GM21526 (cell line): ENCODE data around the gene EPS8L2.

Experiments
- ATAC-seq: cut with Tn5 transposase; IDR thresholded peaks from one replicate; pipeline ENCODE4 v1.9.1; 2021; ENCODE audit warnings: moderate library complexity; ENCODE audit not compliant: unreplicated experiment, low FRiP score

The EPS8L2 gene

GRCh38 chr11:772429-773390, 66.7 kb downstream of the EPS8L2 start:
- ATAC-seq, result no peak

GRCh38 chr11:773425-773824, 67.4 kb downstream of the EPS8L2 start:
- no peak for ATAC-seq

GRCh38 chr11:773830-774229, 67.8 kb downstream of the EPS8L2 start:
- ATAC-seq, result no peak

- ATAC-seq, result no peak
Observed at GRCh38 chr11:774873-775592, 69.0 kb downstream of the EPS8L2 start.

- ATAC-seq, result no peak
Observed at GRCh38 chr11:776263-776560, 70.2 kb downstream of the EPS8L2 start.

GRCh38 chr11:776561-777287, 70.7 kb downstream of the EPS8L2 start:
- ATAC-seq, result peak; percentile 18
